ENCODE results near the gene TUFT1.

GRCh38 chr1:151494741-151495281 is 45.3 kb upstream of the TUFT1 start:
- TF ChIP-seq CTCF (IDR thresholded peaks at IDR 0.05): no peak
- TF ChIP-seq POLR2A (IDR thresholded peaks at IDR 0.05): no peak
- TF ChIP-seq EP300 (IDR thresholded peaks at IDR 0.05): no peak
- no peak for TF ChIP-seq POLR2AphosphoS5 (IDR thresholded peaks at IDR 0.05)
